Stimulated activated CD4-positive, alpha-beta T cell treated with anti-CD3 and anti-CD28 coated beads, Interleukin-12 subunit alpha, Interleukin-12 subunit beta, amount 100 ng/mL, for 4 hours (primary cell): ENCODE data around the gene FCHO2.

ENCODE experiments used
- DNase-seq: peaks from one replicate; pipeline ENCODE4 v3.0.0-alpha.2; 2020

Gene FCHO2

GRCh38 chr5:73117088-73117740 is 161.4 kb downstream of the FCHO2 start:
- DNase-seq, result no peak

DNA sequence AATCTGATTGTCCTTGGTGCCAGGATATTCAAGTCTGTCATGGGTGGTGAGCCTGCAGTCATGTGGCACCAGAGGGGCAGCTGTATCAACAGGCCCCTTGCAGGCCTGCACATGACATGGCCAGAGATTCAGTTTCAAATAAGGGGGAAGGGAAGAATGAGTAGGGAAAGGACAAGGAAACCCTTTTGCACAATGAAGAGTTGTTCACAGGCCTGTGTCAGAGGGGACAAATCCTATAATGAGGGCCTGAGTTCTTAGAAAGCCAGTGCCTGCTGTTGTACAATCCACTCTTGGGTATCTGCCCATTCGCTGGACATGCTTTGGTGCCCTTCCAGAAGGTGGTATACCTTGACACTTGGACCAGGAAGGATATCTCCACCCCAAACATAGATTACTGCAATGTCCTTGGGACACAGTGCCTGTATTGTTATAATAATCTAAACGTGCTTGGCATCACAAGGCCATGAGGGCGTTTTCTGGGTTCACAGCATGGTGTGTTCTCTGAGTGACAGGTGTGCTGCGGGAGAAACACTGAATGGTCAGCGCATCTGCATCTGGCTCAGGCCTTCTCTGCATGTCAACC is 162.6 kb downstream of the FCHO2 start:
- DNase-seq, result no peak

- no peak for DNase-seq
These were observed 163.8 kb downstream of the FCHO2 start for GRCh38 chr5:73119451-73120157.

DNA sequence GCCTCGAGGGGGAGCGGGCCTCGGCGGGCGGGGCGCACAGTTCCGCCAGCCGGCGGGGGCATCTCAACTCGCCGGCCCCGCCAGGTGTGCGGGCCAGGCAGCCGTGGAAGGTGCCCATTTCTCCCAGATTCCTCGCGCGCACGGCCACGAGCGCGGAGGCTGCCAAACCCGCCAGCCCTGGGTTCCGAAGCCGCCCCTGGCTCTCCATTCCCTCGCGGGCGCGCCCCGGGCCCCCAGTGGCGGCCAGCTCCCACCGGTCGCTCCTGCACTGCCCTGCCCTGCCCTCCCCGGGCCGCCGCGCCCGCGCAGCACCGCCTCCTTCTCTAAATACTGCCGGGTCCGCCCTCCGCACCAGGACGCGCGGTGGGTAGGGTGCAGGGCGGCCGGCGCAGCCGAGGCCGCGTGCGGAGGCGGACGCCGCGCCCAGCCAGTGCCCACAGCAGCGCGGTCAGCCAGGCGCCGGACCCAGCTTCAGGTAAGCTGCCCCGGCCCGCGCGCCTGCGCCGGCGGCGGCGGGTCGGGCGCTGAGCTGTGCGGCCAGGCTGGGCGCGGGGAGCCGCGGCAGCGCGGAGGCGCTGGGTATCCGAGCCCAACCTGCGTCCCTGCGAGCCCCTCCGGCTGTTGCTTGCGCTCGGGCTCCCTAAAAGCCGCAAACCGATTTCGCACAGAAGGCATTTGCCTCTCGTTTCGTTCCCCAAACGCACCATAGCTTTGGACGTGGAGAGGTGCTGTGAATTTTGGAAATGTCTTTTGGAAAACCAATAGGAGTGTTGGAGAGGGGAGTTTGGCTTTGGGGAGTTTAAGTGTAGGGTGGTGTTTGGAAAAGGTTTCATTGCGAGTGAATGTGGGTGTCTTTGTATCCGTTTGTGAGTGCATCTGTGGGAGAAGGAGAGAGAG is 164.6 kb downstream of the FCHO2 start, which contains the start of gene TMEM171:
Gene TMEM171, plus strand, starts transcription at position 354 of the 897 bp plus-strand sequence. CDS start 2,799 bp downstream, outside the sequence.
- DNase-seq, result no peak

GRCh38 chr5:73121119-73121463 is 165.2 kb downstream of the FCHO2 start:
- DNase-seq, result no peak

DNA sequence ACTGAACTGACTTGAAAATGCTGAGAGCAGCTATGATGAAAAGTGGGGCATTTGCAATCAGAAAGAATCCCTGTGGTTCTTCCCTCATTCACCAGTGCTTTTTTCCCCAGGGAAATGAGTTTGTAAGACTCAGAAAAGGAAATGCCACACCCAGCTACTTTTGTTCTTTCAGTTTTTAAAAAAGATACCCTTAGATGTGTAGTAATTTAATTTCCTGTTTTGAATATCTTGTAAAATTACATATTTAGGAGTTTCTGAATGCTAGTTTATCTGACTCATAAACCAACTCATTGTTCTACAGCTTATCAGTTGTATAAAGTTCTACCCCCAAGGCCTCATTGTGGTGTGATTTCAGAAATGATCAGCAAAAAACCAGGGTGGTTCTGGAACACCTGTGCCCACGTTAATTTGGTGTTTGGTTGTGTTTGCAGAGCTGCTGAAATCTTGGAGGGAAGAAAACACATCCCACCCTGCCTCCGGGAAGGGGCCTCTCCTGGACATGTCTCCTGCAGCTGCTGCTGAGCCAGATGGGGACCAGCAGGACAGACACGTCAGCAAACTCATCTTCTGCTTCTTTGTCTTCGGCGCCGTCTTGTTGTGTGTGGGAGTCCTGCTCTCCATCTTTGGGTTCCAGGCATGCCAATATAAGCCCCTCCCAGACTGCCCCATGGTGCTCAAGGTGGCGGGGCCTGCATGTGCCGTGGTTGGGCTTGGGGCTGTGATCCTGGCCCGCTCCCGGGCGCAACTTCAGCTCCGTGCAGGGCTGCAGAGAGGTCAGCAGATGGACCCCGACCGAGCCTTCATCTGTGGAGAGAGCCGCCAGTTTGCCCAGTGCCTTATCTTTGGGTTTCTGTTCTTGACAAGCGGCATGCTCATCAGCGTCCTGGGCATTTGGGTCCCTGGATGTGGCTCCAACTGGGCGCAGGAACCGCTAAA is 167.3 kb downstream of the FCHO2 start:
- DNase-seq, result no peak

- no peak for DNase-seq
These were observed 169.4 kb downstream of the FCHO2 start for GRCh38 chr5:73125289-73125688.

GRCh38 chr5:73126381-73126780 is 170.5 kb downstream of the FCHO2 start:
- DNase-seq, result no peak

- no peak for DNase-seq
These were observed 171.1 kb downstream of the FCHO2 start for GRCh38 chr5:73126957-73127356.

DNA sequence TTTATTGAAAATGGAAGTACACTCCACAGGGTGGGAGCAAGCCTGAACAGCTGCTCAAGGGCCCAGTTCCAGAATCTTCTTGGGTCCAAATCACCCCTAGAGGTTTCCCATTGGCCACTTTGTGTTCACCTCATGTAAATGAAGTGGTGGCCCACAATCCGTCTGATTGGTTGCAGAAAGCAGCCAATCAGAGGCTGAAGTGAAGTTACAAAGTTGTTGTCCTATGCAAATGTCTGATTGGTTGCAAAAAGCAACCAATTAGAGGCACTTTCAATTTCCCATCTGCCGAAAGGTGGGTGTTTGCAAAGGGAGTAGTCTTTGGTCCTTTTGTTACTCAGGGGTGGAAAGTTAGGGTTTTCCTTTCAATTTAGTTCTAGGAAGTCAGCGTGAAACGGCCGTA is 173.3 kb downstream of the FCHO2 start:
- DNase-seq, result no peak

DNA sequence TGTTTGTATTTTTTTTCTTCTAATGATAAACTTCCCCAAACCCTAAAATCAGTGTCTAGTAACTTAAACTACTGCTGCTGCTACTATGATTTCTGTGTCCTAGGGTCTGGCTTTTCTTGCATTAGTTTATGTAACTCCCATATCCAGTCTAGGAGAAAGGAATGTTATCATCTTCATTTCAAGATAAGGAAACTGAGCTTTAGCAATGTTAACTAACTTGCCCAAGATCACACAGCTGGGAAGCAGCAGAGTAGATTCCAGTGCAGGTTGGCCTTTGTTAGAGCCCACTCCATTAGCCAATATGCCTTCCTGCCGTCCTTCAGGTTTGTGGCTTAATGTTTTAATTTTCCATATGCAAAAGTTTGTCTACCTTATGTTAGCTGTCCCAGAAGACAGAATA is 175.0 kb downstream of the FCHO2 start:
- DNase-seq, result no peak

- no peak for DNase-seq
These were observed 176.0 kb downstream of the FCHO2 start for GRCh38 chr5:73131711-73132425.

GRCh38 chr5:73132759-73133158 is 176.9 kb downstream of the FCHO2 start:
- no peak for DNase-seq

- no peak for DNase-seq
These were observed 179.2 kb downstream of the FCHO2 start for GRCh38 chr5:73135021-73135420.

GRCh38 chr5:73135429-73136054 is 179.7 kb downstream of the FCHO2 start:
- DNase-seq, result no peak

DNA sequence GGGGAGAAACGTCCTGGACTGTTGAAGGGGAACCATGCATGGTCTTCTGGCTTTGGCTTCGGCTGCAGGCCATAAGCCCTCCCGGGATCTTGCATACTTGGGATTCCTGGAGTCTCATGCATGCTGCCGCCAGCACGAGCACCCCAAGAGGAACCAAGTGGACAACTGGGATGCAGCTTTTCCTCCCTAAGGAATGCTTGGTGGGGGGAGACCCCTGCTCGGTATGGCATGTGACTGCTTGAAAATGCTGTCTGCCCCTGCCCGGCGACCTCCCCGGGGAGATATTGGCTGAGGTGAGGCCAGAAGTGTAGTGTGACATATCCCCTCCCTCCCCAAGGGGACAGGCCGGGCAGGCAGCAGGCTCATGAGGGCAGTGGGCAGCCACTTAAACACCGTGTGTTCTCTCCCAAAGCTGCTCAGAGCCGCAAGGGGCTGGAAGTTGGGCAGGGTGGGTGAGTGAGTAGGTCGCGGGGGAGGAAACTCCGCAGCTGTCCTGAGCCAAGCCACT is 180.3 kb downstream of the FCHO2 start:
- DNase-seq, result no peak

DNA sequence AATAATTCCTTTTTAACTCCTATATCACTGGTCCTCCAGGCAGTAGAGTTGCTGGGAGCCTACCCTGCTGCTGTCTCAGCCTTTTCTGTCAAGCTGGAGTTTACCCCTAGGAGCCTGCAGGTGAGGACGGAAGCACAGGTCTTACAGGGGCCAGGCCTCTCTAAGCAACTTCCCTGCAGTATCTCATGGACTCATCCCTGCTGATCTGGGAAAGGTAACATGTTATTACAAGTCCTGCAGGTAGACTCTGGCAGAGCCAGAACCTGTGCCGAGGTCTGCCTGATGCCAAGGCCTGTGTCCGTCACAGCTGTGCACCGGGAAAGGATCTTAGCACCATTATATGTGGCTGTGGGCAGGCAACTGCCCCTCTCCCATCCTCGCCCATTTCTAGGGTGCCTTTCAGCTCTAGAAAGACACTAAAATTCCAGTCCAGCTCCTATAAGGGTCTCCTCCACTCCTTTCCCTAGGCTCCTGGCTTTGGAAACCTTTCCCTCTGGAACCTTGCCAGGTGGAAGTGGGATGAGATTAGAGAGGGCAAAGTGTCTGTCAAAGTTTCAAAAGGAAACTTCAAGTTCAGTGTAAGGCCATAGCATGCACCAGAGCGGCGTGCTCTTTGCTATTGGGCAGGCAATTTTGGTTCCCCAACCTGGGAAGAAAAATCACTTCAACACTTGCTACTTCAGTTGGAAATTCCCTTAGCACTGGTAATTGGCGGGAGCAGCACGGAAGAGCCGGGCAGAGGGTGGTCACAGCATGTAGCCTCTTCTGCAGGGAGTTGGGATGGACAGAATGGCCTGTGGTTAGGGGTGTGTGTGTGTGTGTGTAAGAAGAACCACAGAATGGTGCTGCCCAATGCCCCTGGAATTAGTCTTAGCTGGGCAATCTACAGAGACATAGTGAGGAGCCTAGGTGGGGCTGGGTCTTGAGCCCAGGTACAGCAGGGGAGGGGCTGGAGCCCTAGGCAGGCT is 182.0 kb downstream of the FCHO2 start:
- DNase-seq, result no peak

- no peak for DNase-seq
These were observed 183.6 kb downstream of the FCHO2 start for GRCh38 chr5:73139485-73139884.
